Right lobe of liver (tissue), 6 donors: ENCODE data around the gene CELSR3. TPM values are rescaled to one million over a fixed set of nuclear protein-coding genes. Genes with fewer than 3 reads are reported as not detected.

Experiments
- ATAC-seq, 4 donors: fragments of 200-7000 bp; cut with Tn5 transposase; one replicate each; pipeline ENCODE4 v1.9.1; 2020; ENCODE audit warnings: mild to moderate bottlenecking in 4 of 4, moderate library complexity in 4 of 4
- DNase-seq, 3 donors: peaks; one replicate each; pipeline ENCODE4 v3.0.0-alpha.2; 2020
- H3K27ac ChIP-seq, 3 donors: fragments of 200-600 bp; one replicate each; pipeline ENCODE4 v1.8.0; 2022
- H3K27me3 ChIP-seq, 2 donors: fragments of 200-600 bp; one replicate each; pipeline ENCODE4 v1.8.0; 2022
- H3K36me3 ChIP-seq, 4 donors: fragments of 200-600 bp; sonication (generic) in 1 of 4; one replicate each; pipeline versions ENCODE4 v1.5.1 to v1.8.0; 2017 to 2022; ENCODE audit warnings: control low read depth in 1 of 4
- H3K4me1 ChIP-seq, 4 donors: fragments of 200-600 bp; sonication (generic) in 1 of 4; one replicate each; pipeline versions ENCODE4 v1.5.1 to v1.8.0; 2017 to 2022; ENCODE audit warnings: control low read depth in 1 of 4
- H3K4me3 ChIP-seq, 3 donors: fragments of 200-600 bp; one replicate each; pipeline ENCODE4 v1.8.0; 2022
- H3K9me3 ChIP-seq, 4 donors: fragments of 200-600 bp; sonication (generic) in 1 of 4; one replicate each; pipeline versions ENCODE4 v1.5.1 to v1.8.0; 2017 to 2022; ENCODE audit warnings: control low read depth in 1 of 4
- POLR2A ChIP-seq: fragments of 450-650 bp; IDR thresholded peaks from one replicate; pipeline ENCODE4 v1.6.1; 2017; ENCODE audit warnings: antibody characterized with exemption, mild to moderate bottlenecking
- WGBS: methylation state at CpG from one replicate; pipeline ENCODE4 v1.1.6; 2018; ENCODE audit warnings: low coverage, low lambda C conversion rate; ENCODE audit not compliant: insufficient coverage; ENCODE audit errors: missing lambda C conversion rate; 5-methylcytosine and 5-hydroxymethylcytosine counted together
- intact Hi-C, 2 donors: fragments of 100-400 bp; cut with DNase I; formaldehyde crosslinking; loops; one replicate each; pipeline versions ENCODE4 v1.11.2 to v1.14.1; 2022
- total RNA-seq, 6 experiments: library from RNA; depleted of rRNA in 2 of 6; stranded (reverse); fragments of >200 nt in 2 of 6; fragmentation: NEBNext Ultra II Directional in 3 of 6; extraction: Animal tissue kit (Norgen Biotek cat#: 25700) in 3 of 6; gene quantifications; one replicate each; pipeline versions ENCODE4 v1.1.0 to v1.2.4, GENCODE V29; 2016 to 2023
- TF ChIP-seq, protein P1 (sequence below), 4 donors: fragments of 200-600 bp in 3 of 4; fragments of 450-650 bp in 1 of 4; IDR thresholded peaks; one replicate each; pipeline versions ENCODE4 v1.5.1 to v1.8.0; 2016 to 2022; ENCODE audit warnings: antibody characterized with exemption in 4 of 4, mild to moderate bottlenecking in 2 of 4
- donor health status: DM: no; HTN: yes; CAD: no.
- donor health status: DM: no; HTN: no; CAD: no.
- donor health status: DM: no; HTN: no; CAD: no.
- donor health status: DM: no; HTN: yes; CAD: no.
- donor health status: DM: no; HTN: yes; CAD: no.

The CELSR3 gene
- total RNA-seq, 6 experiments from 2014 or later = 0.15 to 0.68 (median 0.34) TPM

DNA sequence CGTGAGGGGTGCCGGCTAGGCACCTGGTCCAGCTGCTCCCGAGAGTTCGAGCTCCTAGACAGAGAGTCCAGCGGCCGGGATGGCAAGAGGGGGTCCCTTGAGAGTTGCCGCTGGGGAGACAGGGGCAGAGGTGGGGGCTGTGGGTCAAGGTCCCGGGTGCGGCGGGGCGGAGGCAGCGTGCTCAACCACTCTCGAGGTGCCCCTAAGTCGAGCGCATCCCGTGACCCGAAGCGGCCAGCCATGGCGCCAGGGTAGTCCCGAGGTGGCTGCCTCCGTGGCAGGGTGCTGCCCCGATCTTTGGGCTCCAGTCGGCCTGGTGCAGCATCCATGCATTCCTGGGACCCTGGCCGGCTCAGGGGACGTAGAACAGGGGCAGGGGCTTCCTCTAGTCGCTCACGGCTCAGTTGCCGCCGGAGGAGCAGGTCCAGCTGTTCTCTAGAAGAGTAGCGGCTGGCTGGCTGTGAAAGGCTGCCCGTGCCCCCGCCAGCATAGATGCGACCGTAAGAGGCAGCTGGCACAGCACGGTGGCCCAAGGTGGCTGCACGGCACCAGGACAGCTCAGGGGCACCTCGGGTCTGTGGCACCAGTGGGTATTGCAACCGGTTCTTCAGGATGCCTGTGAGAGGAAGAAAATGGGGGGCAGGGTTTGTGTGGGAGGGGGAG is 22.6 kb downstream of the CELSR3 start:
- intact Hi-C loops = no loop called here
- WGBS = no CpG with 5 or more reads among the region's 38 CpGs
- ATAC-seq = no peak
- no peak for DNase-seq
- no peak for TF ChIP-seq POLR2A
- TF ChIP-seq, protein P1, sequence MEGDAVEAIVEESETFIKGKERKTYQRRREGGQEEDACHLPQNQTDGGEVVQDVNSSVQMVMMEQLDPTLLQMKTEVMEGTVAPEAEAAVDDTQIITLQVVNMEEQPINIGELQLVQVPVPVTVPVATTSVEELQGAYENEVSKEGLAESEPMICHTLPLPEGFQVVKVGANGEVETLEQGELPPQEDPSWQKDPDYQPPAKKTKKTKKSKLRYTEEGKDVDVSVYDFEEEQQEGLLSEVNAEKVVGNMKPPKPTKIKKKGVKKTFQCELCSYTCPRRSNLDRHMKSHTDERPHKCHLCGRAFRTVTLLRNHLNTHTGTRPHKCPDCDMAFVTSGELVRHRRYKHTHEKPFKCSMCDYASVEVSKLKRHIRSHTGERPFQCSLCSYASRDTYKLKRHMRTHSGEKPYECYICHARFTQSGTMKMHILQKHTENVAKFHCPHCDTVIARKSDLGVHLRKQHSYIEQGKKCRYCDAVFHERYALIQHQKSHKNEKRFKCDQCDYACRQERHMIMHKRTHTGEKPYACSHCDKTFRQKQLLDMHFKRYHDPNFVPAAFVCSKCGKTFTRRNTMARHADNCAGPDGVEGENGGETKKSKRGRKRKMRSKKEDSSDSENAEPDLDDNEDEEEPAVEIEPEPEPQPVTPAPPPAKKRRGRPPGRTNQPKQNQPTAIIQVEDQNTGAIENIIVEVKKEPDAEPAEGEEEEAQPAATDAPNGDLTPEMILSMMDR (IDR thresholded peaks at IDR 0.05) = no peak
- H3K4me3 ChIP-seq = no peak overlapping the region
- no peaks in the 10 kb centered on the region for H3K4me1 ChIP-seq
- no peaks in the 10 kb centered on the region for H3K27me3 ChIP-seq
- no peaks in the 10 kb centered on the region for H3K36me3 ChIP-seq
- H3K27ac ChIP-seq = no peak overlapping the region
- no peaks in the 10 kb centered on the region for H3K9me3 ChIP-seq

DNA sequence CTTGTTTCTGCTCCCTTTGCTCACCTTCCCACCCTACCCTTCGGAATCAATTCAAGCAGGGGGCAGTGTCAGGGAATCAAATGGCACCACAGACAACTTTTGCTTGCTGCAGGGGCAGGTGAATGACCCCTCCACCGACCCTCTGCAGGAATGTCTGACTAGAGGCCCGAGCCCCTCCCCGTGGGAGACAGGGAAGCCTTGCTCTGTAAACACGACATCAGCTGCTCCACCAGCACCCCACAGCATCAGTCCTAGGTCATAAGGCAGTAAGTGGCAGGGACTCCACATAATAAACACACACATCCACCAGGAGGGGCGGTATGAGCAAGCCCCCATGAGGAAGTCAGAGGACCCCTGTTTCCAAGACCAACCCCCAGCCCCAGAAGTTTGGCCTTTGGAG is 25.4 kb downstream of the CELSR3 start:
- H3K9me3 ChIP-seq = no peaks in the 10 kb centered on the region
- no peak overlapping the region for H3K4me3 ChIP-seq
- ATAC-seq (no peak), DNase-seq (no peak)
- WGBS = 67% methylated on average over 4 of the region's 6 CpGs
- no peak overlapping the region for H3K27ac ChIP-seq
- TF ChIP-seq POLR2A = no peak
- TF ChIP-seq, protein P1 (IDR thresholded peaks at IDR 0.05) = no peak
- no peaks in the 10 kb centered on the region for H3K27me3 ChIP-seq
- intact Hi-C loops = no loop called here
- peaks cover 0 to 11% (median 0%) of the 10 kb centered on the region in 4 donors for H3K4me1 ChIP-seq
- no peaks in the 10 kb centered on the region for H3K36me3 ChIP-seq

DNA sequence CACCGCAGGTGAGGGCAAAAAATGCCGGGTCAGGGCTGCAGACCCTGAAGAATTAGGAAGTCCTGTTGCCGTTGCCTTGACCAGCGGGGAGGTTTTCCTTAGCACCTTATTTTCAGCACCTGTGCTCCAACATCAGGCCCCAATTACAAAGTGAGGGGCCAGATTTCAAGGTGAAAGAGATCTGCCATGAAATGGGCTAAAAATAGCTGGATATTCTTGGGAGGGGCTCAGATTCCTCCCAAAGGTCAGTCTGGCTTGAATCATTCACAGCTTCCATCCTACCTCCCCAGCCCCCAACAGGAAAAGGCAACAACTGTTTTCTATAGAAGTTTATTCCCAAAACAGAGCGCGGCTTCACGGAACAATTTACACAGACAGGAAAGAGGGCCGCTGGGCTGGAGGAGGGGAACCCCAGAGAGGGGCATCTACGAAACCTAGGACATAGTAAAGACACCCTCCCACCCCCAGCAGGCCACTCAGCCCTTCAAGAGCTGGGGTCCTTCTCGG is 26.5 kb downstream of the CELSR3 start:
- no peaks in the 10 kb centered on the region for H3K36me3 ChIP-seq
- H3K4me3 ChIP-seq = peak overlapping the region; percentile 66 to 95 (median 93)

DNA sequence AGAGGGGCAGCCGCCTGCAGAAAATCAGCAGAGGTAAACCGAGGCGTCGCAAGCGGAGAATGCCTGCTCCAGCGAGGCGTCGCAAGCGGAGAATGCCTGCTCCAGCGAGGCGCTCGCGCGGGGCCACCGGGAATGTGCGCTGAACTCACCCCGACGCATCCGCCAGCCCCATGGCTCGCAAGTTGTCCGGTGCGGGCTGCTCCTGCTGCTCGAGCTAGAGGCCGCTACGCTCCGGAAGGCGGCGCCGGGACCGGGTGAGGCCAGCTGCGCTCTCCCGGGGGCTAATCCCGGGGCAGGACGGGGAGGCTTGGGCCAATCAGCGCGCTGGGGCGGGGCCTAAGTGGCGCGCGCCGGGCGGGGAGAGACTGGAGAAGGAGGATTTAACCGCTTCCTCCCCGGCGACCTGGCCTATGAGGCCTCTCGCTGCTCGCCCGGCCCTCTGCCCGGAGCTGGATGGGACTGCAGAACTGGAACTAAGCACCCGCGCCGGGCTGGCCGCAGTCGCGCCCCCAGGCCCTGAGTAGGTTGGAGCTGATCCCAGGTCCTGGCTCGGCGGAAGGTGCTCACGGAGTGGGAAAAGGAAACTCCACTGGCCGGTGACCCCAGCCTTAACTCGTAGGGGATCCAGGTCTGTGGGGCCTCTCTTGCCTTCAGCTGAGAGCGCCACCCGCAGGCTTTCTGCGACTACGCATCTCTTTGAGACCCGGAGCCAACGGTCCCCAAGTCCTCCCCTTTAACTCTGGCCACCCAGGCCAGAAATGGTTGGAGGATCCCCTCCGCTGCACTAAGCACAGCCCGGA is 27.3 kb downstream of the CELSR3 start, which contains the start of gene SLC26A6:
TSS of gene SLC26A6 (minus strand) at position 240 of the 800 bp plus-strand sequence. CDS start at position 172, 68 bp downstream.
- Histone ChIP-seq H3K4me1 (peaks cover 0 to 11% (median 0%) of the 10 kb centered on the region in 4 donors), H3K27ac (peak within 1 kb of the TSS; percentile 44 to 62 (median 48)), H3K4me3 (peak within 1 kb of the TSS; percentile 66 to 95 (median 93)), H3K27me3 (no peaks in the 10 kb centered on the region), H3K36me3 (no peaks in the 10 kb centered on the region), H3K9me3 (no peaks in the 10 kb centered on the region)
- intact Hi-C loops = no loop called here
- WGBS = 2% methylated on average over 25 of the region's 68 CpGs
- ATAC-seq = peak; percentile 97 to 99 (median 97)
- DNase-seq = peak; percentile 98 to 99 (median 98)
- peak; percentile 76 for TF ChIP-seq POLR2A
- TF ChIP-seq, protein P1 (IDR thresholded peaks at IDR 0.05) = peak; percentile 26 to 47 (median 44)

More for the DNA sequence above, 26.5 kb downstream of the CELSR3 start:
- WGBS = 71% methylated on average over 4 of the region's 10 CpGs
- Histone ChIP-seq H3K4me1 (peaks cover 0 to 11% (median 0%) of the 10 kb centered on the region in 4 donors), H3K27ac (peak overlapping the region; percentile 11 to 62 (median 48)), H3K9me3 (no peaks in the 10 kb centered on the region), H3K27me3 (no peaks in the 10 kb centered on the region)
- ATAC-seq = no peak
- intact Hi-C loops = no loop called here
- TF ChIP-seq, protein P1 (IDR thresholded peaks at IDR 0.05) = no peak
- TF ChIP-seq POLR2A = no peak
- DNase-seq = no peak
